Thyroid gland (tissue), 4 donors: ENCODE results near the gene CDK8. TPM values are rescaled to one million over a fixed set of nuclear protein-coding genes. Genes with fewer than 3 reads are reported as not detected.

Experiments used
- DNase-seq, 2 donors: peaks; one replicate each; pipeline ENCODE4 v3.0.0-alpha.2; 2019
- H3K27ac ChIP-seq, 3 donors: fragments of 200-600 bp; sonication (generic); 1 replicate in 2 of 3; 2 replicates in 1 of 3; pipeline ENCODE4 v1.5.1; 2016 to 2019; ENCODE audit warnings: mild to moderate bottlenecking in 1 of 3, moderate library complexity in 1 of 3
- H3K27me3 ChIP-seq: fragments of 200-600 bp; sonication (generic); one replicate; pipeline ENCODE4 v1.5.1; 2019
- H3K36me3 ChIP-seq, 2 donors: fragments of 200-600 bp; sonication (generic); one replicate each; pipeline ENCODE4 v1.5.1; 2016 to 2019
- H3K4me1 ChIP-seq, 2 donors: fragments of 200-600 bp; sonication (generic); one replicate each; pipeline ENCODE4 v1.5.1; 2017 to 2019
- H3K4me3 ChIP-seq, 3 donors: fragments of 200-600 bp; sonication (generic); replicated peaks in 1 of 3; 1 replicate in 2 of 3; 2 replicates in 1 of 3; pipeline ENCODE4 v1.5.1; 2016; ENCODE audit warnings: mild to moderate bottlenecking in 1 of 3
- H3K9me3 ChIP-seq: fragments of 200-600 bp; sonication (generic); one replicate; pipeline ENCODE4 v1.5.1; 2017
- CTCF ChIP-seq, 6 experiments: fragments of 200-600 bp in 3 of 6; fragments of 450-650 bp in 3 of 6; sonication (generic) in 3 of 6; IDR thresholded peaks; one replicate each; pipeline ENCODE4 v1.5.1; 2016 to 2019; ENCODE audit warnings: antibody characterized with exemption in 6 of 6, mild to moderate bottlenecking in 2 of 6, inconsistent platforms in 1 of 6, moderate library complexity in 1 of 6
- POLR2A ChIP-seq, 2 donors: fragments of 450-650 bp; IDR thresholded peaks; one replicate each; pipeline ENCODE4 v1.6.1; 2017; ENCODE audit warnings: antibody characterized with exemption in 2 of 2, mild to moderate bottlenecking in 2 of 2, moderate library complexity in 1 of 2
- WGBS, 2 donors: methylation state at CpG; one replicate each; pipeline ENCODE4 v1.1.5; 2017; 5-methylcytosine and 5-hydroxymethylcytosine counted together
- intact Hi-C: fragments of 100-400 bp; cut with DNase I; formaldehyde crosslinking; loops from one replicate; pipeline ENCODE4 v1.15.1; 2023
- total RNA-seq, 4 donors: library from RNA; depleted of rRNA; stranded (reverse); fragments of >200 nt; gene quantifications; one replicate each; pipeline ENCODE4 v1.2.3, GENCODE V29; 2016

The CDK8 gene
- total RNA-seq, 4 donors from 2014 or later, result 14.2 to 16.2 (median 15.1) TPM

GRCh38 chr13:26327940-26328725 is 74.2 kb downstream of the CDK8 start:
- intact Hi-C loops, result no loop called here
- H3K27ac ChIP-seq, result no peak overlapping the region
- H3K4me3 ChIP-seq, result no peak overlapping the region
- no peak for DNase-seq
- 90 to 94% methylated on average over 1 of the region's 1 CpG for WGBS, 2 donors
- peaks cover 14% of the 10 kb centered on the region in 2 donors for H3K4me1 ChIP-seq
- no peaks in the 10 kb centered on the region for H3K27me3 ChIP-seq
- no peaks in the 10 kb centered on the region for H3K9me3 ChIP-seq
- TF ChIP-seq POLR2A (IDR thresholded peaks at IDR 0.05) (no peak), CTCF (IDR thresholded peaks at IDR 0.05) (no peak)
- H3K36me3 ChIP-seq, result no peaks in the 10 kb centered on the region

GRCh38 chr13:26335158-26335557 is 81.2 kb downstream of the CDK8 start:
- H3K27ac ChIP-seq, result no peak overlapping the region
- no peaks in the 10 kb centered on the region for H3K9me3 ChIP-seq
- no peaks in the 10 kb centered on the region for H3K36me3 ChIP-seq
- no peak for DNase-seq
- H3K4me3 ChIP-seq, result no peak overlapping the region
- WGBS, 2 donors, result 61 to 63% methylated on average over 5 of the region's 5 CpGs
- H3K27me3 ChIP-seq, result no peaks in the 10 kb centered on the region
- H3K4me1 ChIP-seq, result no peaks in the 10 kb centered on the region
- intact Hi-C loops, result no loop called here
- TF ChIP-seq POLR2A (IDR thresholded peaks at IDR 0.05) (no peak), CTCF (IDR thresholded peaks at IDR 0.05) (no peak)

GRCh38 chr13:26340807-26341206 is 86.9 kb downstream of the CDK8 start:
- intact Hi-C loops, result no loop called here
- no peak for DNase-seq
- WGBS, 2 donors, result 100% methylated on average over 2 of the region's 2 CpGs
- TF ChIP-seq CTCF (IDR thresholded peaks at IDR 0.05) (no peak), POLR2A (IDR thresholded peaks at IDR 0.05) (no peak)
- H3K36me3 ChIP-seq, result no peaks in the 10 kb centered on the region
- H3K4me3 ChIP-seq, result no peak overlapping the region
- no peaks in the 10 kb centered on the region for H3K4me1 ChIP-seq
- H3K9me3 ChIP-seq, result no peaks in the 10 kb centered on the region
- H3K27ac ChIP-seq, result no peak overlapping the region
- no peaks in the 10 kb centered on the region for H3K27me3 ChIP-seq

GRCh38 chr13:26342898-26343297 is 89.0 kb downstream of the CDK8 start:
- Histone ChIP-seq H3K4me3 (no peak overlapping the region), H3K36me3 (no peaks in the 10 kb centered on the region), H3K9me3 (no peaks in the 10 kb centered on the region), H3K4me1 (no peaks in the 10 kb centered on the region), H3K27ac (no peak overlapping the region), H3K27me3 (no peaks in the 10 kb centered on the region)
- no peak for TF ChIP-seq CTCF (IDR thresholded peaks at IDR 0.05)
- TF ChIP-seq POLR2A (IDR thresholded peaks at IDR 0.05), result no peak
- no peak for DNase-seq
- intact Hi-C loops, result no loop called here
- WGBS, 2 donors, result 93 to 95% methylated on average over 5 of the region's 5 CpGs

GRCh38 chr13:26343816-26344215 is 89.9 kb downstream of the CDK8 start:
- intact Hi-C loops, result no loop called here
- H3K36me3 ChIP-seq, result no peaks in the 10 kb centered on the region
- TF ChIP-seq POLR2A (IDR thresholded peaks at IDR 0.05) (no peak), CTCF (IDR thresholded peaks at IDR 0.05) (no peak)
- no peak overlapping the region for H3K4me3 ChIP-seq
- H3K9me3 ChIP-seq, result no peaks in the 10 kb centered on the region
- no peaks in the 10 kb centered on the region for H3K4me1 ChIP-seq
- H3K27ac ChIP-seq, result no peak overlapping the region
- H3K27me3 ChIP-seq, result no peaks in the 10 kb centered on the region
- no peak for DNase-seq
